ENCODE results near the gene MFN1.

GRCh38 chr3:179363332-179363731 is 15.8 kb downstream of the MFN1 start:
- no peak for TF ChIP-seq MAX (IDR thresholded peaks at IDR 0.05; ENCODE audit: low read depth, low read length)
- TF ChIP-seq CTCF (IDR thresholded peaks at IDR 0.05; ENCODE audit: low read depth, low read length) = no peak
- TF ChIP-seq MYC (IDR thresholded peaks at IDR 0.05; ENCODE audit: low read depth, low read length) = no peak
